RWPE2 (cell line): ENCODE data around the gene MT1A.

Experiments
- ATAC-seq: fragments of 200-7000 bp; cut with Tn5 transposase; 3 replicates; pipeline ENCODE4 v1.9.1; 2021; ENCODE audit warnings: low read depth
- DNase-seq: peaks from one replicate; pipeline ENCODE4 v3.0.0-alpha.2; 2020; ENCODE audit warnings: low spot score
- H3K27ac ChIP-seq: fragments of 450-650 bp; 2 replicates; pipeline ENCODE4 v1.5.1; 2017; ENCODE audit warnings: mild to moderate bottlenecking; ENCODE audit not compliant: poor library complexity, severe bottlenecking
- H3K27me3 ChIP-seq: fragments of 250-450 bp; sonication (Bioruptor Pico); 2 replicates; pipeline ENCODE4 v1.5.1; 2021; ENCODE audit warnings: mild to moderate bottlenecking, moderate library complexity; ENCODE audit not compliant: insufficient read depth, poor library complexity, severe bottlenecking
- H3K36me3 ChIP-seq: fragments of 250-450 bp; sonication (Bioruptor Pico); 2 replicates; pipeline ENCODE4 v1.5.1; 2020; ENCODE audit warnings: low read depth, mild to moderate bottlenecking, moderate library complexity
- H3K4me1 ChIP-seq: fragments of 250-450 bp; sonication (Bioruptor Pico); 2 replicates; pipeline ENCODE4 v1.5.1; 2021; ENCODE audit warnings: mild to moderate bottlenecking, moderate library complexity; ENCODE audit not compliant: insufficient read depth, poor library complexity, severe bottlenecking
- H3K4me3 ChIP-seq: fragments of 250-450 bp; sonication (Bioruptor Pico); 2 replicates; pipeline ENCODE4 v1.5.1; 2021; ENCODE audit warnings: mild to moderate bottlenecking, moderate library complexity; ENCODE audit not compliant: severe bottlenecking
- H3K9me3 ChIP-seq: fragments of 250-450 bp; sonication (Bioruptor Pico); 2 replicates; pipeline ENCODE4 v1.5.1; 2021; ENCODE audit warnings: mild to moderate bottlenecking, moderate library complexity; ENCODE audit not compliant: severe bottlenecking
- CTCF ChIP-seq: fragments of 450-650 bp; IDR thresholded peaks from one replicate; pipeline ENCODE4 v1.5.1; 2017; ENCODE audit warnings: mild to moderate bottlenecking, moderate library complexity; ENCODE audit not compliant: poor library complexity, severe bottlenecking

The MT1A gene

GRCh38 chr16:56630134-56630533 is 8.3 kb upstream of the MT1A start:
- Histone ChIP-seq H3K27me3 (no peaks in the 10 kb centered on the region), H3K36me3 (peaks cover 11% of the 10 kb centered on the region), H3K4me3 (no peak overlapping the region), H3K27ac (no peak overlapping the region), H3K4me1 (peaks cover 5% of the 10 kb centered on the region), H3K9me3 (no peaks in the 10 kb centered on the region)
- ATAC-seq (no peak), DNase-seq (no peak)
- no peak for TF ChIP-seq CTCF

- no peak for TF ChIP-seq CTCF
- no peaks in the 10 kb centered on the region for H3K9me3 ChIP-seq
Measured at GRCh38 chr16:56631197-56631596, 7.3 kb upstream of the MT1A start.

DNA sequence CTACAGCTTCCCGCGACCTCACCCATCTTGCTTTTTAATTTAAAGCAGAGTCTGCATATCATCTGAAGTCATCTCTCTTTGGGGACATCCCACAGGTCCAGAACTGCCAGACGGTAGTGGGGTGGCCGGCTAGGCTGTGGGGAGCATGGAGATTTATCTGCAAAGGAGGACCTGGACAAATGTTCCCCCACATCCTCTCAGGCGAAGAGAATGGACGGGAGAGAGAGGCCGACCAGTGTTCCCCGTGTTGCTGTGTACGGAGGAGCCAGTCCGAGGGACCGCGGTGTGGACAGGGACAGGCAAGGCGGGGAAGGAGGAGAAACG is 6.7 kb upstream of the MT1A start:
- Histone ChIP-seq H3K27me3 (no peaks in the 10 kb centered on the region), H3K36me3 (peaks cover 3% of the 10 kb centered on the region), H3K9me3 (no peaks in the 10 kb centered on the region), H3K4me3 (no peak overlapping the region), H3K4me1 (peaks cover 4% of the 10 kb centered on the region), H3K27ac (no peak overlapping the region)
- ATAC-seq (no peak), DNase-seq (no peak)
- TF ChIP-seq CTCF = no peak

More at GRCh38 chr16:56631197-56631596, 7.3 kb upstream of the MT1A start:
- no peaks in the 10 kb centered on the region for H3K27me3 ChIP-seq
- ATAC-seq = no peak
- no peak overlapping the region for H3K4me3 ChIP-seq
- H3K4me1 ChIP-seq = peaks cover 5% of the 10 kb centered on the region
- H3K36me3 ChIP-seq = peaks cover 7% of the 10 kb centered on the region
- no peak overlapping the region for H3K27ac ChIP-seq
- DNase-seq = no peak

DNA sequence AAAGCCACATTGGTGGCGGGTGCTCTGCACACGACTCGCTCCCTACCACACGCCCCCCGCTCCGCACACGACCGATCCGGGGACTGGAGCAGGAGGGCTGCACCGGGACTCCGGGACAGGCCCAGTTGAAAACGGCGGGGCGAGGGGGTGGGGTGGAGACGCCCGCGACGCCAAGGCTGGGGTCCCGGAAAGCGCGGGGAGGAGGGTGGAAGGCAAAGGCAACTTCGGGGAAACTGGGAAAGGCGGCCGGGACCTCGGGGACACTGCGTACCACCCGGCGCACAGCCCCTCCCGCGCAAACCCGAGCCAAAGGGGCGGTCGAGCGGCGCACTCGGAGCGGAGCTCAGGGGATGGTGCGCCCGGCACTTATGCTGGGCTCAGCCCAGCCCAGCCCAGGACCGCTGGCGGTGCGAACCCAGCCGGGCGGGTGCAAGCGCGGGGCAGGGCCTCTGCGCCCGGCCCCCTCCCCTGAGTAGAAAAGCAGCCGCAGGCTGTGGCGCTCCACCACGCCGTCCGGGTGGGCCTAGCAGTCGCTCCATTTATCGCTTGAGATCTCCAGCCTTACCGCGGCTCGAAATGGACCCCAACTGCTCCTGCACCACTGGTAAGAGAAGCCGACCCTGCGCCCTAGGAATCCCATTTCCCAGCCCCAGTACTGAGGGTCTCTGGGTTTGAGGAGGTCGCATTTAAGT is 6.2 kb upstream of the MT1A start, which contains the start of gene MT1M:
Gene MT1M, plus strand, starts transcription at position 504 of the 692 bp plus-strand sequence. Its CDS starts 73 bp downstream, at position 577.
- ATAC-seq (no peak), DNase-seq (no peak)
- no peaks in the 10 kb centered on the region for H3K36me3 ChIP-seq
- H3K27ac ChIP-seq = no peak within 1 kb of the TSS
- no peaks in the 10 kb centered on the region for H3K9me3 ChIP-seq
- H3K4me1 ChIP-seq = no peaks in the 10 kb centered on the region
- H3K4me3 ChIP-seq = no peak within 1 kb of the TSS
- no peaks in the 10 kb centered on the region for H3K27me3 ChIP-seq
- no peak for TF ChIP-seq CTCF

GRCh38 chr16:56632848-56633365 is 5.6 kb upstream of the MT1A start:
- ATAC-seq (no peak), DNase-seq (no peak)
- Histone ChIP-seq H3K4me1 (no peaks in the 10 kb centered on the region), H3K36me3 (no peaks in the 10 kb centered on the region), H3K27me3 (no peaks in the 10 kb centered on the region), H3K4me3 (no peak overlapping the region), H3K9me3 (no peaks in the 10 kb centered on the region), H3K27ac (no peak overlapping the region)
- TF ChIP-seq CTCF = no peak
